Natural killer cell (primary cell): ENCODE results near the gene HMCN2. TPM values are rescaled to one million over a fixed set of nuclear protein-coding genes. Genes with fewer than 3 reads are reported as not detected.

ENCODE experiments used
- ATAC-seq, 3 donors: fragments of 150-1000 bp in 2 of 3; fragments of 200-7000 bp in 1 of 3; cut with Tn5 transposase; 1 replicate in 1 of 3; 2 replicates in 2 of 3; pipeline ENCODE4 v1.10.0; 2021; ENCODE audit warnings: mild to moderate bottlenecking in 2 of 3, moderate library complexity in 2 of 3
- DNase-seq, 2 donors: peaks; one replicate each; pipeline versions ENCODE4 v3.0.0 to v3.0.0-alpha.2; 2013 to 2021; ENCODE audit warnings: mixed read lengths in 1 of 2
- H3K27ac ChIP-seq: one replicate; pipeline ENCODE4 v1.5.1; 2013; ENCODE audit warnings: mild to moderate bottlenecking, low read length
- H3K27me3 ChIP-seq: one replicate; pipeline ENCODE4 v1.6.1; 2013; ENCODE audit warnings: low read length; ENCODE audit not compliant: control insufficient read depth, insufficient read depth
- H3K36me3 ChIP-seq: one replicate; pipeline ENCODE4 v1.6.1; 2013; ENCODE audit warnings: low read length; ENCODE audit not compliant: control insufficient read depth, insufficient read depth
- H3K4me1 ChIP-seq: one replicate; pipeline ENCODE4 v1.6.1; 2013; ENCODE audit warnings: low read length; ENCODE audit not compliant: control insufficient read depth, insufficient read depth
- H3K4me3 ChIP-seq: one replicate; pipeline ENCODE4 v1.5.1; 2013; ENCODE audit warnings: low read length
- H3K9me3 ChIP-seq: one replicate; pipeline ENCODE4 v1.6.1; 2013; ENCODE audit warnings: low read length; ENCODE audit not compliant: control insufficient read depth, insufficient read depth
- H3K27ac Mint-ChIP-seq, 2 donors: one replicate each; pipeline ENCODE4 v1.8.0; 2022; ENCODE audit warnings: mild to moderate bottlenecking in 2 of 2, mixed read lengths in 2 of 2, moderate library complexity in 1 of 2
- H3K27me3 Mint-ChIP-seq, 2 donors: one replicate each; pipeline ENCODE4 v1.8.0; 2022; ENCODE audit warnings: low read depth in 2 of 2, mixed read lengths in 2 of 2
- H3K36me3 Mint-ChIP-seq: one replicate; pipeline ENCODE4 v1.8.0; 2022; ENCODE audit warnings: mixed read lengths
- H3K4me1 Mint-ChIP-seq, 2 donors: one replicate each; pipeline ENCODE4 v1.8.0; 2022; ENCODE audit warnings: mixed read lengths in 2 of 2
- H3K4me3 Mint-ChIP-seq: one replicate; pipeline ENCODE4 v1.8.0; 2022; ENCODE audit warnings: mild to moderate bottlenecking, moderate library complexity, mixed read lengths
- H3K9me3 Mint-ChIP-seq, 2 donors: one replicate each; pipeline ENCODE4 v1.8.0; 2022; ENCODE audit warnings: mixed read lengths in 2 of 2
- CTCF ChIP-seq: fragments of 200-600 bp; IDR thresholded peaks from one replicate; pipeline ENCODE4 v1.8.0; 2022; ENCODE audit warnings: antibody characterized with exemption
- WGBS: methylation state at CpG from one replicate; pipeline ENCODE4 v1.1.7; 2013; ENCODE audit warnings: missing lambda C conversion rate; ENCODE audit not compliant: insufficient coverage; 5-methylcytosine and 5-hydroxymethylcytosine counted together
- intact Hi-C: fragments of 100-400 bp; cut with micrococcal nuclease; formaldehyde crosslinking; loops from one replicate; pipeline ENCODE4 v1.14.2; 2022
- total RNA-seq, 4 donors: library from RNA; stranded (reverse); fragments of 120-200 nt in 1 of 4; gene quantifications; one replicate each; pipeline versions ENCODE4 v1.2.3 to v1.2.4, GENCODE V29; 2013 to 2022

Gene HMCN2
- total RNA-seq, 3 donors from 2014 or later (not counting 1 experiment from before 2014, with no cell fraction given): not detected

GRCh38 chr9:130240410-130241197, 25.0 kb upstream of the HMCN2 start:
- 79% methylated on average over 4 of the region's 5 CpGs for WGBS
- H3K27ac Mint-ChIP-seq: no peak overlapping the region
- Histone ChIP-seq H3K27me3 (no peaks in the 10 kb centered on the region), H3K4me3 (no peak overlapping the region), H3K4me1 (peaks cover 27% of the 10 kb centered on the region), H3K9me3 (no peaks in the 10 kb centered on the region), H3K27ac (no peak overlapping the region), H3K36me3 (no peaks in the 10 kb centered on the region)
- intact Hi-C loops: no loop called here
- H3K9me3 Mint-ChIP-seq: no peaks in the 10 kb centered on the region
- H3K4me3 Mint-ChIP-seq: no peak overlapping the region
- ATAC-seq (peak in 2 of 3 donors; percentile 51 to 67), DNase-seq (peak in 1 of 2 donors; percentile 73)
- TF ChIP-seq CTCF: no peak
- H3K4me1 Mint-ChIP-seq: peaks cover 21 to 25% of the 10 kb centered on the region in 2 donors
- no peaks in the 10 kb centered on the region for H3K36me3 Mint-ChIP-seq
- H3K27me3 Mint-ChIP-seq: no peaks in the 10 kb centered on the region

GRCh38 chr9:130241198-130241535, 24.4 kb upstream of the HMCN2 start:
- Histone ChIP-seq H3K27ac (no peak overlapping the region), H3K4me1 (peaks cover 23% of the 10 kb centered on the region), H3K27me3 (no peaks in the 10 kb centered on the region), H3K9me3 (no peaks in the 10 kb centered on the region), H3K36me3 (no peaks in the 10 kb centered on the region), H3K4me3 (no peak overlapping the region)
- ATAC-seq (no peak), DNase-seq (no peak)
- Mint-ChIP-seq H3K4me3 (no peak overlapping the region), H3K36me3 (no peaks in the 10 kb centered on the region), H3K27me3 (no peaks in the 10 kb centered on the region), H3K9me3 (no peaks in the 10 kb centered on the region), H3K4me1 (peaks cover 16 to 21% of the 10 kb centered on the region in 2 donors), H3K27ac (no peak overlapping the region)
- no peak for TF ChIP-seq CTCF
- 53% methylated on average over 1 of the region's 1 CpG for WGBS
- intact Hi-C loops: no loop called here

- H3K4me1 Mint-ChIP-seq: peaks cover 16 to 21% of the 10 kb centered on the region in 2 donors
- Histone ChIP-seq H3K27ac (no peak overlapping the region), H3K27me3 (no peaks in the 10 kb centered on the region), H3K4me1 (peaks cover 20% of the 10 kb centered on the region), H3K9me3 (no peaks in the 10 kb centered on the region), H3K4me3 (no peak overlapping the region), H3K36me3 (no peaks in the 10 kb centered on the region)
- WGBS: 80% methylated on average over 6 of the region's 11 CpGs
- no peaks in the 10 kb centered on the region for H3K36me3 Mint-ChIP-seq
- intact Hi-C loops: no loop called here
- TF ChIP-seq CTCF: no peak
- peak overlapping the region; percentile 18 for H3K4me3 Mint-ChIP-seq
- ATAC-seq (no peak), DNase-seq (no peak)
- no peaks in the 10 kb centered on the region for H3K27me3 Mint-ChIP-seq
- H3K27ac Mint-ChIP-seq: peak overlapping the region in 1 of 2 donors; percentile 26
- no peaks in the 10 kb centered on the region for H3K9me3 Mint-ChIP-seq
Observed at GRCh38 chr9:130242270-130243014, 23.1 kb upstream of the HMCN2 start.
